CD14-positive monocyte (primary cell): ENCODE measurements around the gene VPS8. TPM values are rescaled to one million over a fixed set of nuclear protein-coding genes. Genes with fewer than 3 reads are reported as not detected.

Experiments used
- DNase-seq, 3 donors: peaks; one replicate each; pipeline ENCODE4 v3.0.0-alpha.2; 2011 to 2022
- H2AFZ ChIP-seq: 2 replicates; pipeline ENCODE4 v1.6.0; 2012; ENCODE audit warnings: mild to moderate bottlenecking, low read depth, low read length, inconsistent platforms; ENCODE audit not compliant: insufficient read depth, poor library complexity, severe bottlenecking
- H3K27ac ChIP-seq, 2 donors: 1 replicate in 1 of 2; 2 replicates in 1 of 2; pipeline ENCODE4 v1.5.1; 2012 to 2013; ENCODE audit warnings: low read length in 2 of 2, control low read depth in 1 of 2, inconsistent platforms in 1 of 2, low read depth in 1 of 2, mild to moderate bottlenecking in 1 of 2
- H3K27me3 ChIP-seq, 2 donors: one replicate each; pipeline versions ENCODE4 v1.6.0 to v1.6.1; 2011 to 2013; ENCODE audit warnings: low read length in 2 of 2; ENCODE audit not compliant: control insufficient read depth in 2 of 2, insufficient read depth in 2 of 2
- H3K36me3 ChIP-seq, 2 donors: replicated peaks in 1 of 2; 1 replicate in 1 of 2; 2 replicates in 1 of 2; pipeline versions ENCODE4 v1.5.1 to v1.6.1; 2012 to 2013; ENCODE audit warnings: low read length in 2 of 2, control low read depth in 1 of 2, inconsistent platforms in 1 of 2, mild to moderate bottlenecking in 1 of 2; ENCODE audit not compliant: insufficient read depth in 2 of 2, control insufficient read depth in 1 of 2
- H3K4me1 ChIP-seq, 2 donors: 1 replicate in 1 of 2; 2 replicates in 1 of 2; pipeline versions ENCODE4 v1.5.1 to v1.6.1; 2012 to 2013; ENCODE audit warnings: low read length in 2 of 2, control low read depth in 1 of 2, inconsistent platforms in 1 of 2, mild to moderate bottlenecking in 1 of 2, moderate library complexity in 1 of 2; ENCODE audit not compliant: insufficient read depth in 2 of 2, control insufficient read depth in 1 of 2
- H3K4me2 ChIP-seq: replicated peaks from 2 replicates; pipeline ENCODE3; 2012; ENCODE audit warnings: low read length, moderate library complexity, mild to moderate bottlenecking; ENCODE audit not compliant: poor library complexity, severe bottlenecking; ENCODE audit errors: extremely low read depth
- H3K4me3 ChIP-seq, 3 experiments: fragments of 200-600 bp in 1 of 3; sonication (generic) in 1 of 3; replicated peaks in 1 of 3; 1 replicate in 2 of 3; 2 replicates in 1 of 3; pipeline ENCODE4 v1.5.1; 2011 to 2013; ENCODE audit warnings: low read length in 3 of 3, mild to moderate bottlenecking in 3 of 3, control low read depth in 2 of 3, low read depth in 2 of 3, inconsistent platforms in 1 of 3, moderate library complexity in 1 of 3
- H3K79me2 ChIP-seq: 2 replicates; pipeline ENCODE4 v1.6.0; 2012; ENCODE audit warnings: mild to moderate bottlenecking, control low read depth, inconsistent platforms, low read length, moderate library complexity; ENCODE audit not compliant: insufficient read depth
- H3K9ac ChIP-seq: 2 replicates; pipeline ENCODE4 v1.6.0; 2017; ENCODE audit warnings: low read length, mild to moderate bottlenecking; ENCODE audit not compliant: insufficient read depth, poor library complexity, severe bottlenecking
- H3K9me3 ChIP-seq, 2 donors: replicated peaks in 1 of 2; 1 replicate in 1 of 2; 2 replicates in 1 of 2; pipeline versions ENCODE4 v1.5.1 to v1.6.1; 2012 to 2013; ENCODE audit warnings: low read length in 2 of 2, control low read depth in 1 of 2; ENCODE audit not compliant: control insufficient read depth in 1 of 2, insufficient read depth in 1 of 2
- H4K20me1 ChIP-seq: 2 replicates; pipeline ENCODE4 v1.6.0; 2012; ENCODE audit warnings: mild to moderate bottlenecking, low read length, control low read depth, moderate library complexity; ENCODE audit not compliant: insufficient read depth
- H3K27ac Mint-ChIP-seq, 7 donors: one replicate each; pipeline ENCODE4 v1.8.0; 2020; ENCODE audit warnings: mild to moderate bottlenecking in 7 of 7, mixed read lengths in 7 of 7, moderate library complexity in 6 of 7, inconsistent platforms in 2 of 7
- H3K27me3 Mint-ChIP-seq, 3 donors: one replicate each; pipeline ENCODE4 v1.8.0; 2021 to 2022; ENCODE audit warnings: low read depth in 3 of 3, mild to moderate bottlenecking in 3 of 3, mixed read lengths in 3 of 3, moderate library complexity in 3 of 3, inconsistent platforms in 1 of 3
- H3K36me3 Mint-ChIP-seq, 2 donors: one replicate each; pipeline ENCODE4 v1.8.0; 2020; ENCODE audit warnings: mixed read lengths in 2 of 2, inconsistent platforms in 1 of 2, mild to moderate bottlenecking in 1 of 2
- H3K4me1 Mint-ChIP-seq: one replicate; pipeline ENCODE4 v1.8.0; 2020; ENCODE audit warnings: mild to moderate bottlenecking, mixed read lengths
- H3K4me3 Mint-ChIP-seq, 2 donors: one replicate each; pipeline ENCODE4 v1.8.0; 2020; ENCODE audit warnings: mild to moderate bottlenecking in 2 of 2, mixed read lengths in 2 of 2, moderate library complexity in 1 of 2
- H3K9me3 Mint-ChIP-seq, 7 donors: one replicate each; pipeline ENCODE4 v1.8.0; 2020 to 2022; ENCODE audit warnings: mixed read lengths in 7 of 7, mild to moderate bottlenecking in 6 of 7, moderate library complexity in 6 of 7, inconsistent platforms in 2 of 7
- CTCF ChIP-seq: fragments of 200-600 bp; IDR thresholded peaks from one replicate; pipeline ENCODE4 v1.8.0; 2022; ENCODE audit warnings: antibody characterized with exemption, mild to moderate bottlenecking
- WGBS: methylation state at CpG from one replicate; pipeline ENCODE4 v1.1.5; 2013; ENCODE audit warnings: missing lambda C conversion rate; ENCODE audit not compliant: insufficient coverage; 5-methylcytosine and 5-hydroxymethylcytosine counted together
- intact Hi-C, 2 donors: fragments of 100-400 bp; cut with micrococcal nuclease; formaldehyde crosslinking; loops; one replicate each; pipeline versions ENCODE4 v1.15.0 to v1.15.1; 2023
- polyA plus RNA-seq, 3 donors: library from polyadenylated mRNA; depleted of rRNA in 1 of 3; unstranded in 2 of 3; stranded (reverse) in 1 of 3; fragments of 300-500 nt in 2 of 3; fragments of >200 nt in 1 of 3; fragmentation: Illumina TruSeq in 2 of 3; gene quantifications; 1 replicate in 2 of 3; 2 replicates in 1 of 3; pipeline ENCODE4 v1.2.3, GENCODE V29; 2012 to 2021

VPS8 gene
- polyA plus RNA-seq, 3 donors: 22.0 to 42.3 (median 29.2) TPM

DNA sequence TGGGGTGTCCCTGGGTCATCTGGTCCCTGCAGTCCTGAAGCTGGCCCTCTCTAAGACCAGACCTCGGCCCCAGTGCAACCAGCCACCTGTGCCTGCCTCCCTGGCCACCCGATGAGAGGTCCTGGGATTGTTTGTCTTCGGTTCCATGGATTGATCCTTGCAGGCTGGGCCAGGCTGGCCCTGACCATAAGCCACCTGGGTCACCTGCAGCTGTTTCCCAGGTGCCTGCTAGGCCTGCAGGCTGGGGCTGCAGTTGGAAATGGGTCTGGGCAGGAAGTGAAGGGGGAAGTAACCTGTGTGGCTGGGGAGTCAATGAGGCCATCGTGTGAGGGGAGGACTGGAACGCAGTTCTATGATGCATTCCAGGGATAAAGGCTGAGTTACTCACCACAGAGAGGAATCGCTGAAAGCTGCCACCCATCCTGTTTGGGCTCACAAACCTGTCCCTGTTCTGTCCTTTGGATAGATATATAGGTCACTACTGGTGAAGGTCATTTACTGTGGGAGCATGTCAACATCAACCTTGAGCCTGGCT is 30.9 kb upstream of the VPS8 start:
- no peak overlapping the region for H3K4me3 Mint-ChIP-seq
- no peaks in the 10 kb centered on the region for H4K20me1 ChIP-seq
- no peaks in the 10 kb centered on the region for H3K79me2 ChIP-seq
- H3K9me3 Mint-ChIP-seq: peaks cover 0 to 1% (median 0%) of the 10 kb centered on the region in 7 donors
- H3K4me3 ChIP-seq: no peak overlapping the region
- WGBS: 80% methylated on average over 6 of the region's 6 CpGs
- H3K27ac Mint-ChIP-seq: no peak overlapping the region
- no peak overlapping the region for H3K9ac ChIP-seq
- intact Hi-C loops: no loop called here
- no peak for TF ChIP-seq CTCF
- H3K27me3 ChIP-seq: no peaks in the 10 kb centered on the region
- H3K36me3 ChIP-seq: no peaks in the 10 kb centered on the region
- H3K27ac ChIP-seq: no peak overlapping the region
- peaks cover 0 to 3% of the 10 kb centered on the region in 2 donors for H3K36me3 Mint-ChIP-seq
- H3K9me3 ChIP-seq: no peaks in the 10 kb centered on the region
- no peak for DNase-seq
- no peak overlapping the region for H2AFZ ChIP-seq
- H3K4me1 ChIP-seq: peaks cover 20 to 28% of the 10 kb centered on the region in 2 donors
- H3K4me1 Mint-ChIP-seq: peaks cover 29% of the 10 kb centered on the region
- H3K27me3 Mint-ChIP-seq: peaks cover 8 to 10% (median 8%) of the 10 kb centered on the region in 3 donors
- no peak overlapping the region for H3K4me2 ChIP-seq

DNA sequence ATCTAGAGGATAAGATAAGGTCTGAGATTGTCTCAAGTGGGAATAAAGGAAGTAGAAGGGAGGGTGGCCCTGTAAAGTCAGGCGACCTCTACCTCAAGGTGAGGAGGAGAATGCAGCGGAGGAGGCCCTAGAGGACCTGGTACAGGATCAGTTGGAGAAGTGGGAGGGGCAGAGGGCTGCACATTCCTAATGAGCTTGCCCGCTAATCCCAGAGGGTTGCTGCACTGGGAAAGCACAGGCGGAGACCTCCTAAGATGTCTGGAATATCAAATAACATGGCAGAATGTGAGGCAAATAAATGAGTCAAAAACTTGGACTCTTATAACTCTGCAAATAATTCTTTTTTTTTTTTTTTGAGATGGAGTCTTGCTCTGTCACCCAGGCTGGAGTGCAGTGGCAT is 30.2 kb upstream of the VPS8 start:
- Mint-ChIP-seq H3K4me1 (peaks cover 37% of the 10 kb centered on the region), H3K27ac (no peak overlapping the region), H3K9me3 (peaks cover 0 to 1% (median 0%) of the 10 kb centered on the region in 7 donors), H3K27me3 (peaks cover 8 to 10% (median 8%) of the 10 kb centered on the region in 3 donors), H3K4me3 (no peak overlapping the region), H3K36me3 (peaks cover 0 to 3% of the 10 kb centered on the region in 2 donors)
- Histone ChIP-seq H2AFZ (no peak overlapping the region), H3K27me3 (no peaks in the 10 kb centered on the region), H3K9ac (no peak overlapping the region), H3K4me3 (no peak overlapping the region), H4K20me1 (no peaks in the 10 kb centered on the region), H3K36me3 (no peaks in the 10 kb centered on the region), H3K9me3 (no peaks in the 10 kb centered on the region), H3K4me1 (peaks cover 27 to 36% of the 10 kb centered on the region in 2 donors), H3K4me2 (no peak overlapping the region), H3K79me2 (no peaks in the 10 kb centered on the region), H3K27ac (no peak overlapping the region)
- WGBS: 78% methylated on average over 2 of the region's 4 CpGs
- intact Hi-C loops: no loop called here
- DNase-seq: no peak
- no peak for TF ChIP-seq CTCF
